GM18507 (cell line): ENCODE results near the gene PAFAH2.

Experiments
- DNase-seq: peaks from one replicate; pipeline ENCODE4 v3.0.0; 2011; ENCODE audit warnings: low read depth; ENCODE audit not compliant: insufficient read length; ENCODE audit errors: extremely low spot score
- FAIRE-seq: peaks from 2 replicates; lab custom pipeline; 2011; peaks lifted over from hg19 to GRCh38; lab: Jason Lieb, UNC

The PAFAH2 gene

GRCh38 chr1:26032656-26033357, 34.9 kb upstream of the PAFAH2 start:
- DNase-seq, result no peak
- no peak for FAIRE-seq

GRCh38 chr1:26031611-26032220, 33.9 kb upstream of the PAFAH2 start:
- FAIRE-seq (no peak), DNase-seq (no peak)

GRCh38 chr1:26031196-26031595, 33.3 kb upstream of the PAFAH2 start:
- DNase-seq (no peak), FAIRE-seq (no peak)

- no peak for DNase-seq
- FAIRE-seq, result no peak
Measured at GRCh38 chr1:26029864-26030481, 32.1 kb upstream of the PAFAH2 start.

- FAIRE-seq, result no peak
- DNase-seq, result no peak
Measured at GRCh38 chr1:26029054-26029863, 31.4 kb upstream of the PAFAH2 start.

GRCh38 chr1:26028490-26028980, 30.7 kb upstream of the PAFAH2 start:
- FAIRE-seq, result no peak
- no peak for DNase-seq

- no peak for FAIRE-seq
- no peak for DNase-seq
Measured at GRCh38 chr1:26027716-26028489, 30.0 kb upstream of the PAFAH2 start.

- no peak for DNase-seq
- FAIRE-seq, result no peak
Measured at GRCh38 chr1:26025517-26025916, 27.7 kb upstream of the PAFAH2 start.

GRCh38 chr1:26025060-26025459, 27.2 kb upstream of the PAFAH2 start:
- no peak for FAIRE-seq
- DNase-seq, result no peak

- FAIRE-seq (no peak), DNase-seq (no peak)
Measured at GRCh38 chr1:26023826-26024225, 26.0 kb upstream of the PAFAH2 start.

GRCh38 chr1:26023009-26023408, 25.1 kb upstream of the PAFAH2 start:
- DNase-seq (no peak), FAIRE-seq (no peak)

- no peak for DNase-seq
Measured at GRCh38 chr1:26022404-26022779, 24.5 kb upstream of the PAFAH2 start.

GRCh38 chr1:26021647-26022403, 24.0 kb upstream of the PAFAH2 start, which contains the start of gene EXTL1:
TSS of gene EXTL1 (plus strand) at chr1:26021775. CDS start at chr1:26022647, 872 bp downstream.
- DNase-seq (no peak), FAIRE-seq (no peak)

More at GRCh38 chr1:26022404-26022779, 24.5 kb upstream of the PAFAH2 start:
- no peak for FAIRE-seq

GRCh38 chr1:26020941-26021646, 23.2 kb upstream of the PAFAH2 start:
- DNase-seq (no peak), FAIRE-seq (no peak)

GRCh38 chr1:26020330-26020768, 22.5 kb upstream of the PAFAH2 start:
- FAIRE-seq (no peak), DNase-seq (no peak)

- FAIRE-seq (no peak), DNase-seq (no peak)
Measured at GRCh38 chr1:26019641-26020315, 21.9 kb upstream of the PAFAH2 start.

- no peak for FAIRE-seq
- DNase-seq, result no peak
Measured at GRCh38 chr1:26017606-26018005, 19.7 kb upstream of the PAFAH2 start.
